Measurements from ENCODE around the gene EIF1. TPM values are rescaled to one million over a fixed set of nuclear protein-coding genes. Genes with fewer than 3 reads are reported as not detected.
"Not testable (repeated sequence)": the region's sequence is repeated elsewhere in the genome, so short reads cannot be mapped to it uniquely, and the experiment has no call there.

Gene EIF1
- total RNA-seq, 1 donor from 2014 or later, result 136 TPM

DNA sequence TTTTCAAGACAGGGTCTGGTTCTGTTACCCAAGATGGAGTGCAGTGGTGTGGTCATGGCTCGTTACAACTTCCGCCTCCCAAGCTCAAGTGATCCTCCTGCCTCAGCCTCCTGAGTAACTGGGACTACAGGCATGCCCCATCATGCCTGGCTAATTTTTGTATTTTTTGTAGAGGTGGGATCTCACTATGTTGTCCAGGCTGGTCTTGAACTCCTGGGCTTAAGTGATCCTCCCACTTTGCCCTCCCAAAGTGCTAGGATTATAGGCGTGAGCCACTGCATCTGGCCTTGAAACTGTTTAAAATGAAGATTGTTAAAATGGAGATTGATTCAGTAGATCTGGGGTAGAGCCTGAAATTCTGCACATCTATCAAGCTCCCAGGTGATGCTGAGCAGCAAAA is 12.2 kb downstream of the EIF1 start:
- not testable (repeated sequence) for DNase-seq

DNA sequence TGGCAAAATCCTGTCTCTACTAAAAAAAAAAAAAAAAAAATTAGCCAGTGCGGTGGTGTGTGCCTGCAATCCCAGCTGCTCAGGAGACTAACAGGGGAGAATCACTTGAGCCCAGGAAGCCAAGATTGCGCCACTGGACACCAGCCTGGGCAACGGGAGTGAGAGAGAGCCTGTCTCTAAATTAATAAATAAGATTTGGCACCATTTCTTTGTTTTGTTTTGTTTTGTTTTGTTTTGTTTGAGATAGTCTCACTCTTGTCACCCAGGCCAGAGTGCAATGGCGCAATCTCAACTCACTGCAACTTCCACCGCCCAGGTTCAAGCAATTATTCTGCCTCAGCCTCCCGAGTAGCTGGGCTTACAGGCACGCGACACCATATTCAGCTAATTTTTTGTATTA is 14.0 kb downstream of the EIF1 start:
- DNase-seq, result no peak

DNA sequence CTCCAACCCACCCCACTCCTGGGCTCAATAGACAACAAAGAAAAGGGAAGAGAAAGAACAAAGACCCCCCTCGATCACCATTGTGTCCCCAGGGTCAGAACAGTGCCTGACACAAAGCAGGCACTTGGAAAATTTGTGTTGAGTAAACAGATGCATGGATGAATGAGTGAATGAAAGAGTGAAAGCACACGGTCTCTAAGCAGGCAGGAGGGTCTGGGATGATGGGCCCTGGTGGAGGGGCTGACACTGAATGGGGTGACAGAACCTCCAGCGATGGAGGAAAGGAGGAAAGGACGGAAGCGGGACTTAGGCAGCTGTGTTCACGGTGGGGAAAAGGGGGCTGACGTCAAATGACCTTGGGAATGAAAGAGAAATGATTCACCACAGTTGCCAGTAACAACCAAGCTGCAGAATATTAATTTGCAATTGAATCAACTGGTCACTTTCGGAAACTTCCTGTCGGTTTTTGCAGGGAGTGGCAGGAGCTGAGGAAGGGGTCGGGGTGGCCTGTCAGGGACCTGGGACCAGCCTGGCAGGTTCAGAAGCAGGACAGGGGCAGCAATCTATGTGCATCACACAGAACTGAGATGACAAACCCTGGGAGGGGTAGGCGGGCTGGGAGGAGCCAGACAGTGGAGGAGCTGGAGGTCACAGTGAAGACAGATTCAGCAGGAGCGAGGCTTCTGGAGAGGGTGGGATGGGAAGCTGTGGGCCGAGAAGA is 16.7 kb downstream of the EIF1 start:
- DNase-seq, result no peak

DNA sequence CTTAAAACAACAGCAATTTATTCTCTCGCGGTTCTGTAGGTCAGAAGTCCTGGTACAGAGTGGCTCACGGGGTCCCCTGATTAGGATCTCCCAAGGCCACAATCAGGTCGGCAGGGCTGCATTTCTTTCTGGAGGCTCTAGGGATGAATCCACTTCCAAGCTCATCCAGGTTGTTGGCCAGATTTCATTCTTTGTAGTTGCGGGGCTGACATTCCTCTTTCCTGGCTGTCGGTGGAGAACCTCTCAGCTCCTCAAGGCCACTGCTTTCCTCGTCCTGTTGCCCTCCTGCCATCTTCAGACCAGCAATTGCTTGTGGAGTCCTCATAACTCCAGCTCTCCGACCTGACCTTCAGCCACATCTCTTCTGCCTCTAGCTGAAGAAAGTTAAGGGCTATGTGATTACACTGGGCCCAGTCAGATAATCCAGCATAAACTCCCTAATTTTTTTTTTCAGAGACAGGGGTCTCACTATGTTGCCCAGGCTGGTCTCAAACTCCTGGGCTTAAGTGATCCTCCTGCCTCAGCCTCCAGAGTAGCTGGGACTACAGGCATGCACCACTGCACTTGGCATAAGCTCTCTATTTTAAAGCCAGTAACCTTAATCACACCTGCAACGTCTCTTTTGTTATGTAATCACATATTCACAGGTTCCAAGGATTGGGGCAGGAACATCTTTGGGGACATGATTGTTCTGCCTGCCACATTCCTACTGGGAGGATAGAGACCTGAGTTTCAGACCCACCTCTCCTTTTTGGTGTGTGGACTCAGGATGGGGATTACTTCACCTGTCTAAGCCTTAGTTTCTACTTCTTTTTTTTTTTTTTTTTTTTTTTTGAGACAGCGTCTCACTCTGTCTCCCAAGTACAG is 19.4 kb downstream of the EIF1 start:
- no peak for DNase-seq

DNA sequence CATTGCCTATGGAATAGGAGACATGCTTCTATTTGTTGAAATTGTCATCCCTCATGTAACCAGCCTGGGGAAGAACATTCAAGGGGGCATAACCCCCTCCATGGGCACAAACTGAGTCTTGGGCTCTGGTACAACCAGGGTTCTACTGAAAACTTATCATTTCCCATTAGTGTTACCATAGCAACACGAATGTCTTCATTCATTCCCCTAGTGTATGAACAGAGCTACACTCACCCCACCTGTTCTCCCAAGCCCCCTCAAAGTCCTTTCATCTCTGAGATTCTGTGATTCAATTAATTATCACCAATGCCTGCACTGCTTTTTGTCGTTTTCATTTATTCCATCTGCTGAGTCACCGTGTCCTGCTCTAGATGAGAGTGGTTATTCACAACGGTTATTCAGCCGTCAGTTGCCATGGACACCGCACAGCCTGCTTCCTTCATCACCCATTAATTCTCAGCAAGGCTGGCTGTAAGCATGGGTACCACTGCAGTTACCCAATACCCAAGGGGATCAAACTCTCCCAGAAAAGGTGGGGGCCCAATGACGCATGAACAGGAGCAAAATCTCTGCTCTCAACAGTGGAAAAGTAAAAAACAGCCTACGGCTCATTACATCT is 21.9 kb downstream of the EIF1 start:
- DNase-seq, result no peak

DNA sequence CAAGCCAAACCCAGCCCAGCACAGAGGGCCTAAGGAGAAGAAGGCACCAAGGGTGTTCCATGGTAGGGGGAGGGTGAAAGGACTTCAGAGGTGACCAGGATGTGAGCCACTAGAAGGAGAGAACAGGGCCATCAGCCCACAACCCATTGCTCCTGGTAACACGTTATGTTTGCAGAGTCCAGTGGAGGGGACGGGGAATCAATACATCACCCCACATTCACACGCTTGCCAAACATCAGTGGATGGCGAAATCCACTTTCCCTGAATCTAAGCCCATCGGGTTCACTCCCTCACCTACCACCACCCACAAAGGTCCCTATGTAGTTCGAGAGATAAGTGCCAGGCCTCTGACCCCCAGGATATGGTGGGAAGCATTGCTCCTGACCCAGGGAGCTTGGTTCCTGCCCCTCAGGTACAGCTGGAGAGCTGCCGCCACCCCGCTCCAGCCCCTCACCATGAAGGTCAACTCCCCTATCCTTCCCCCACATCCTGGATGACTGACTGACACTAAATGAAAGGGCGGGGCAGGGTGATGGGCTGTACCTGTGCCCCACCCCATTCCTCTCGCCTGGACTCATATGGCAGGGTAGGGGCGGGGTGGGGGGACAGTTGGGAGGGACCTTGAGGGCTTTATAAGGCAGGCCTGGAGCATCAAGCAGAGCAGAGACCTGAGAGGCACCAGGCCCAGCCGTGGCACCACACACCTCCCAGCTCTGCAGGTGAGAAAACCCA is 23.1 kb downstream of the EIF1 start, which contains the start of gene GAST:
Gene GAST, plus strand, starts transcription at position 663 of the 732 bp plus-strand sequence. CDS start 3,106 bp downstream, outside the sequence.
- no peak for DNase-seq

DNA sequence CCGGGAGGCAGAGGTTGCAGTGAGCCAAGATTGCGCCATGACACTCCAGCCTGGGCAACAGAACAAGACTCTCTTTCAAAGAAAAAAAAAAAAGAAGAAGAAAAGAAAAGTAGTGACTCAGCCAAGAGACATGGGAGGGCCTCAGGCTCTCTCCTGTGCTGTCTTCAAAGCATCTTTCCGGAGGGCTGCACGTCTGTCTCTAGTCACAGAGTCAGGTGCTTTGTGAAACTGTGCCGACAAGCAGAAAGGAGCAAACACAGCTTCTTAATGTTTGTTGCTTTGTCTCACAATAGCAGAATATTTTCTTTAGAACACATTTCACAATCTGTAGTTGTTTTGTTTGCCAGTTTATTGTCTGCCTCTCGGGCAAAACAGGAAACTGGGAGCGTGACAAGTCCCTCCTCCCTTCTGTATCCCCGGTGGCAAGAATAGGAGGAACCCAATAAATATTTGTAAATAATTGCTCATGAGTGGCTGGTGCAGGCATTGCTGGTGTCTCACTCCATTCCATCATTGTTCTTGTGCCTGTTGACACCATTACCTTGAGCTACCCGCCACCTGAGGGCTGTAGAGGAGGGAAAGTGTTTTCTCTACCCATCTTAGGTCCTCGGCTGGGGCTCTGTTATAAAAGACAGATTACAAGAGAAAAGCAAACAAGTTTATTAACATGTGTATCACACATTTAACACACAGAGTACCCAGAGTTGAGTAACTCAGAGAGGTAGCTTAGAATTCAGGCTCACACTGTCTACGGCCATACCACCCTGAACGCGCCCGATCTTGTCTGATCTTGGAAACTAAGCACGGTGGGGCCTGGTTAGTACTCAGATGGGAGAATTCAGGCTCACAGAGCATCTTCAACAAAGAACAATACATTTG is 29.0 kb downstream of the EIF1 start:
- DNase-seq, result peak; percentile 11

DNA sequence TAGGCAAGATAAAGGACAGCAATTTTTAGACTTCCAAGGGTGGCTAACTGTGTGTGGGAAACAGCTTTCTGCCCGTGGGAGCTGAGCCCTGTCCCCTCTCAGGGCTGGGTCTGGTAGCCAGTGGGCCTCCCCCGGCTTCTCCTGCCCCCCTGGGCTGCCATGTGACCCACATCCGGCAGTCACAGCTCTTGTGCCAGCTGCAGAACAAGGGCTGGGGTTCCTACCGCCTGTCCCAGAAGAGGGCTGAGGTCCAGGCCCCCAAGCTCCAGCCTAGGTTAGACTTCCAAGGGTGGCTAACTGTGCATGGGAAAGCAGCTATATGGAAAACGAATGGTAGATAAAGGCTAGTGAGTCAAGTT is 29.6 kb downstream of the EIF1 start:
- no peak for DNase-seq

DNA sequence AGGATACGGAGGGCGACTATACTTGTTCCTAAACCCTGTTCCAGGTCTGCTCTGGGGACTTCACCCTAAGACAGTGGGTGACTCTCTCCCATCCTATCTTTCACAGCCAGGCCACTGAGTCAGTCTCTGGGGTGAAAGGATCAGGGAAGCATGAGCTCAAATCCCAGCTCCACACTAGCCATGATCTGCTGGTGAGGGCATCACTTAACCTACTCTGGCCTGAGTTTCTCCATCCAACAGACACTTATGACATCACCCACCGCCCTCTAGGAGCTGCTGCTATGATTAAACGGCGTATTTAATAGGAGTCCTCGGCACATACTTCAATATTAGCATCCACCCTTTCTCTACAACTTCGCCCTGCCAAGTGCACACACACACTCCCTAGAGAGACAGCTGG is 33.5 kb downstream of the EIF1 start:
- DNase-seq, result no peak

DNA sequence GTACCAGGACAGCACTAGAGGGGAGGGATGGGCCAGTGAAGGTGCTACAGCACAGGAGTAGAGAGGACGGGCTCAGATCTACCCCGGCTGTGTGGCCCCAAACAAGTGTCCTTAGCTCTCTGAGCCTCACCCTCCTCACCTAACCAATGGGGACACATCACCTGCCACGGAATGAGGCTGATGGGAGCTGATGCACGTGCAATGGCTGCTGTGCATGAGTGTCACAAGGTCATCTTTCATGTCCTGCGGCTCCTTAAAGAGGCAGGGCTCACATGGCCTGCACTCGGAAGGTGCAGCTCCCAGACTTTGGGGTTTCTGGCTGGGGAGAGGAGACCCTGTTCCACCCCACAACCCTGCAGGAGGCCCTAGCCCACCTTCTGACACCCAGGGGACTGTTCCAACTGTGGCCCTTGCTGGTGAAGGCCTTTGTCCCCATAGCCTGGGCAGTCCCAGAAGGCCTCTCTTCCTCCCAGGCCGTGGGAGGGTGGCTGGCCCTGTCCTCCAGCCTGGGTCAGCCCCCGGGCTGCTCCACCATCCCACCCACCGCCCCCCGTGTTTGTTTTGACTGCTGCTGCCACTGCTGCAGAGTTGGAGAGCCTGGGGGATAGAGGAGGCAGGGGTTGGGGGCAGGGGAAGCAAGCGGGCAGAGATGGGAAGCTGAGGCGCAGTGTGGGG is 35.3 kb downstream of the EIF1 start:
- DNase-seq, result no peak

DNA sequence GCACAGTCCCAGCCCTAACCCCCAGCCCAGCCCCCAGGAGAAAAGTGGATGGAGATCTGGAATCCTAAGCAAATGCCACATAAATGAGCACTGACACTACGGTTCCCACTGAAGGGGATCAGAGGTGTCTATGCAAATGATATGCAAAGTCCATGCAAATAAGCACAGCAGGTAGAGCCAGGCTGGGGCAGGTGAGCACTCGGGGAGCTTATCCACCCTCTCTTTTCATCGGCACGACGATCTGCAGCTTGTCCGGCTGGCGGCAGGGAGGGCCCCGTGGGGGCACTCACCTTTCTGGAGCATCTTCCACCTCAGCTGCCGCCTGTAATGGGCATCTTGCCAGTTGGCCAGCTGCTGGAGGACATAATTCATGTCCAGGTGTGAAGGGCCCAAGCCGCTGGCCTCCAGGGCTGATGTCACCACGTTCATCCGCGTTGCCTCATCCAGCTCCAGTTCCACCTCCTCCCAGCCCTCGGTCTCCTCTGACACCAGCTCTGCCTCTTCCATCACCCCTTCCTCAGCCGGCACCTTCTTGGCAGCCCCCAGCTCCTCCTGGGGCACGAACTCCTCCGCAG is 35.9 kb downstream of the EIF1 start:
- no peak for DNase-seq

DNA sequence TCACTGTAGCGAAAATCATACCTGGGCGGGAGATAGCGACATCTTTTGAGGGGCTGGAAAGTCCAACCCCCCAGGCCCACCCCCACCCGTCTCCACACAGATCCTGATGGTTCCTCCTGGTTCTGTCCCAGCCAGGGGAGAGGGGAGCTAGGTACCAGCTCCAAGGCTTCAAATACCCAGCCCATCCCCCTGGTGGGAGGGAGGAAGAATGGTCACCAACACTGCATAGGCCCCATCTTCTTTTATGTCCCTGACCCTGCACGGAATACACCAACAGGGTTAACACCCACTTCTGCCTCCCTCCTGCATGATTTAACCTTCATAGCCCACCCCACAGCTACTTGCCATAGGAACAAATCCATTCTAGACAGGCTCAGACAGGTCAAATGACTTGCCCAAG is 36.4 kb downstream of the EIF1 start:
- DNase-seq, result no peak

DNA sequence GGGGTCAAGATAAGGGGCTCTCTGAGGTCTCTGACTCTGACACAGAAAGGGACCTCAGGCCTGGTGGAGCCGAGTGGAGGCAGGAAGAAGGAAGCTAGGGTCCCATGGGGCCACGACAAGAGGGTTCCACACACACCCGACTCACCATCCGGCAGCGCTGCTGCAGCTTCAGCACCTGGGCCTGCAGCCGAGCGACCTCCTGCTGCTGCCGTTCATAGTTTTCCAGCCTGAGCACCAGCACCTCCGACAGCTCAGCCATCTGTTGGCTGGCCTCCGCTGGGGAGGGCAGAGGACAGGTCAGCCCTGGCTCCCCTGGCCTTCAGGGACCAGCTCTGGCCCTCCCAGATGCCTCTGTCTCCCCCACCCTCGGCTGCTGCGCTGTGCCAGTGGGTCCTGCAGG is 39.4 kb downstream of the EIF1 start:
- DNase-seq, result no peak

DNA sequence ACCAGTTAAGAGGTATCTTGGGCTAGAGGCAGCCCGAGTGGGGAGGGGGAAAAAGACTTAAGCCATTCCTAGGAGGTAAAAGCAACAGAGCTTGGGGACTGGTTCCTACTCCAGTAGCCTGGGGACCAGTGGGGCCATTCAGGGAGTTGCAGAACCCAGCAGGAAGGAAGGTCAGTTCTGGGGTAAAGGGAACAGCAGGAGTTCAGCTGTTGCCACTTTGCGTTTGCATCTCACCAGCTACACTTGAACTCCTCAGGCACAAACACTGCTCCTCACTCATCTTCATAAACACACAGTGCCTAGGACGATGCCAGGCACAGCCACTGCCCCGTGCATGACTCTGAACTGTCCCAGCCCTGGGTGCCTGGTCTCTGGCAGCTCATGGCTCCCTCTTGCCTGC is 41.8 kb downstream of the EIF1 start:
- DNase-seq, result no peak

DNA sequence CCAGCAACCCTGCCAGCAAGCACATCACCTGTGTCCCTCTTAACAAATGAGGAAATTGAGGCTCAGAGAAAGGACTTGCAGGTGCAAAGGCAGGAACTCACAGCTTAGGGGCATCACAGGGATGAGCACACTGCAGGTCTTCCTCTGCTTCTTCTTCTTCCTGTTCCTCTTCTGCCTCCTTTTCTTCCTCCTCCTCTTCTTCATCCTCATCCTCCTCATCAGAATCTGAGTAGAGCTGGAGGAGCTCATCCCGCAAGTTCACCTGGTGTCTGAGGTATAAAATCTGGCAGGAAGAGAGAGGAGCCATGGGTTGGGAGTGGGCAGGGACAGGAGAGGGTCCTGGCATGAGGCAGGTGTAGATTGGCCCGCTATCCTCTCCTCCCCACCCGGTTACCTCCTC is 43.2 kb downstream of the EIF1 start:
- DNase-seq, result no peak

DNA sequence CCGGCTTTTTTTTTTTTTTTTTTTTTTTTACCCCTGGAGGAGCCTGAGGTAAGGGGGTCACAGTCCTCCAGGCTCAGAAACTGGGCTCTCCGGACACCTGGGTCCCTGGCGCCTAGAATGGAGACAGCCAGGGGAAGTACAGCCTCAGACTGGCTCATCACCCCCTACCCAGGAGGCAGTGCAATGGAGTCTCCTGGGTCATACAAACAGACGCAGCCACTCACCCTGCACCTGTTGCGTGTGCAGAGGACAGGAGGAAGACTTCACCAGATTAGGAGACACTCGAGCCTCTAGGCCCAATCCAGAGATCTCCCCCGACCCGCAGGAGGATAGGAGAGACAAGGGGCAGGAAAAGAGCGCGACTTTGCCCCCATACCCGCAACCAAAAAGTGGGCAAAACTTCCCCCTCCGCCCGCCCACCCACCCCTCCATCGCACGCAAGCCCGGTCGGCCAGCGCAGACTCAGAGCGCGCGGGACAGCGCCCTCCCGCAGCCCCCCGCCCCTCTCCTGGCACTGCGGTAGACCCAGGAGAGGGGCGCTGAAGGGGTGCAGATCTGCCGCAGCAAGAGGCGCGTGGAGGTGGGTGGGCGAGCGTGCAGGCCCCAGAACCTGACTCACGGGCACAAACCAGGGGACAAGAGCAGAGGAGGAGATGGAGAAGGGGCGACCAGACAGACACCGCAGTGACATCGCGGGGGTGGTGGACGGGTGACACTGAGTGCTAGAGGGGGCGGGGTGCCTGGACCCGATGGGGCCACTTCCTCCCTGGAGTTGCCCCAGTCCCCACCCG is 44.9 kb downstream of the EIF1 start:
- no peak for DNase-seq

DNA sequence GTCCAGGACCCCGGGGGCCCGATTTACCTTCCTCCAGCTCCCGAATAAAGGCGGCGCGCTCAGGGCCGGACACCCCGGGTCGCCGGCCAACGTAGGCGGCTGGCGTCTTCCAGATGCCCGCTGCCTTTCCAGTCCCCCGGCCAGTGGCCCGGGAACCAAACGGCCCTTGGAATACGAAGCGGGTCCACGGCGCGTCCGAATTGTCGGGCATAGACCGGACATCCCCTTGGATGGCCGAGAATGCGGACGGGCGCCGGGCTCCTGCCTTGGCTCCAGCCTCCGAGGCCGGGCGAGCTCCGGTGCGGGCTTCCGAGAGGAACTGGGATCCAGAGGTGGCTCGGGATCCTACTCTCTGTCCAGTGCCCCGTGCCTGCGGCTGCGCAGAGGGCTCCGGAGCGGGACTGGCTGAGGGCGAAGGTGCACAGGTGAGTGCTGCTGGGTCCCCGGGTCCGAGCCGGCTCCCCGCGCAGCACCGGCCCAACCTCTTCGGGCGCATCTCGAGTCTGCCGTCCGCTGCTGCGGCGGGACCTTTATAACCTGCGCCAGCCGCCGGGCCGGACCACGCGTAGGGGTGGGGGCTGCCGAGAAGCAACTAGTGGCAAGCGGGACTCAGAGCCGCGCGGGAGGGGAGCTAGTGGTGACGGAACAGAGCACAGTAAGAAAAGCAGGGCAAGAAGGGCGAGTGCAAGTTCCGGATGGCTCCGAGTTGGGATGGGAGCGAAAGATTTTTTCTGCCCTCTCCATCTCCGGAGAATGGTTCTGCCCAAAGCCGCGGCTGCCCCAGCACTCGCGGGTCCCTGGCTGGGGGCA is 45.7 kb downstream of the EIF1 start, which contains the start of gene HAP1:
Gene HAP1, minus strand, starts transcription at position 505 of the 810 bp plus-strand sequence. Its CDS starts 9 bp downstream, at position 496.
- no peak for DNase-seq

DNA sequence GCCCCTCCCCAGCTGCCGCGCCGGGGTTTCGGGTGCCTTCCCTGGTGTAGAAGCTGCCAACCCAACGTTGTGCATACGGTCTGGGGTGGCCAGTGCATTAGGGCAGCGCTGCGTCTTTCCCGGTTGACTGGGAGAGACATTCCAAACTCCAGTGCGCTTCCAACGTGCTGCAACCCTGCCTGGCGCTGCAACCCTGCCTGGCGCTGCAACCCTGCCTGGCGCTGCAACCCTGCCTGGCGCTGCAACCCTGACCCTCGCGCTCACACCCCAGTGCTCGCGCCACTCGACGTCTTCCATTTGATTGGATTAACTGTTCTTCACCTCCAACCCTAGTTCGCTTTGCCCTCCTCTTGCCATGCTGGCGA is 46.2 kb downstream of the EIF1 start:
- DNase-seq, result no peak

DNA sequence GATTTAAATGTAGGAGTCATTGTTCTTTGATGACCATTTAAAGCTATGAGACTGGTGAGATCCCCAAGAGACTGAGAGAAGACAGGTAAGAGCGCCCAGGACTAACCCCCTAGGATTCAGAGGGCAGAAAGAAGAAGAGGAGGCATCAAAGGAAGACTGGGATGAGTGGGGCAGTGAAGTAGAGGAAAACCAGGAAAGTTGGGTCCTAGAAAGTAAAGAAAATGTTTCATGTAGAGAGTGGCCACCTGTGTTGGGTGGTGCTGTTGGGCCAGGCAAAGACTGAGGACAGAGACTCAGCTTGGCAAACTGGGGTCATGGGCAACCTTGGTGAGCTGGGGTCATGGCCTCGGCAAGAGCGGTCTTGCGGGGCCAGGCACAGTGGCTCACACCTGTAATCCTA is 47.1 kb downstream of the EIF1 start:
- no peak for DNase-seq
